ENCODE results near the gene HPSE2.

DNA sequence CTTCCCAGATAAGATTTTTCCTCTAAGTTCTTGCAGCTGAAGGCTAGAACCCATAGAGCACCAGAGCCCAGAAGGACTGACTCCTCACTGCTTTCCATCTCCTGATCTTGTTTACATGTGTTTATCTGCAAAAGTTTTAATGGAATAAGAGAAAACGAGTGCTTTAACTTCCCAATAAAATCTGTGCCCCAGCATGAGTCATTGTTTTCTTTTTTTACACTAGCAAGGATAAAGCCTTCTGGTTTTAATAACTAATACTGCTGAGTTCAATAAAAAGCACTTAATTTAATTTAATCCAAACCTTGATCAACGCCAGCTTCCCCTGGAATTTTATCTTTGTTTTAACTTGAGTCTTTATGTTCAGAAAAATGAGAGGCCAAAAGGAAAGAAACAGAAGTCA is 227.6 kb downstream of the HPSE2 start:
- TF ChIP-seq TCF12 (IDR thresholded peaks at IDR 0.05; ENCODE audit: low read depth): no peak
- no peak for TF ChIP-seq NFIC (IDR thresholded peaks at IDR 0.05)
- no peak for TF ChIP-seq USF1 (IDR thresholded peaks at IDR 0.05)
- no peak for TF ChIP-seq EP300 (IDR thresholded peaks at IDR 0.05; ENCODE audit: borderline replicate concordance)
- TF ChIP-seq, protein P1, sequence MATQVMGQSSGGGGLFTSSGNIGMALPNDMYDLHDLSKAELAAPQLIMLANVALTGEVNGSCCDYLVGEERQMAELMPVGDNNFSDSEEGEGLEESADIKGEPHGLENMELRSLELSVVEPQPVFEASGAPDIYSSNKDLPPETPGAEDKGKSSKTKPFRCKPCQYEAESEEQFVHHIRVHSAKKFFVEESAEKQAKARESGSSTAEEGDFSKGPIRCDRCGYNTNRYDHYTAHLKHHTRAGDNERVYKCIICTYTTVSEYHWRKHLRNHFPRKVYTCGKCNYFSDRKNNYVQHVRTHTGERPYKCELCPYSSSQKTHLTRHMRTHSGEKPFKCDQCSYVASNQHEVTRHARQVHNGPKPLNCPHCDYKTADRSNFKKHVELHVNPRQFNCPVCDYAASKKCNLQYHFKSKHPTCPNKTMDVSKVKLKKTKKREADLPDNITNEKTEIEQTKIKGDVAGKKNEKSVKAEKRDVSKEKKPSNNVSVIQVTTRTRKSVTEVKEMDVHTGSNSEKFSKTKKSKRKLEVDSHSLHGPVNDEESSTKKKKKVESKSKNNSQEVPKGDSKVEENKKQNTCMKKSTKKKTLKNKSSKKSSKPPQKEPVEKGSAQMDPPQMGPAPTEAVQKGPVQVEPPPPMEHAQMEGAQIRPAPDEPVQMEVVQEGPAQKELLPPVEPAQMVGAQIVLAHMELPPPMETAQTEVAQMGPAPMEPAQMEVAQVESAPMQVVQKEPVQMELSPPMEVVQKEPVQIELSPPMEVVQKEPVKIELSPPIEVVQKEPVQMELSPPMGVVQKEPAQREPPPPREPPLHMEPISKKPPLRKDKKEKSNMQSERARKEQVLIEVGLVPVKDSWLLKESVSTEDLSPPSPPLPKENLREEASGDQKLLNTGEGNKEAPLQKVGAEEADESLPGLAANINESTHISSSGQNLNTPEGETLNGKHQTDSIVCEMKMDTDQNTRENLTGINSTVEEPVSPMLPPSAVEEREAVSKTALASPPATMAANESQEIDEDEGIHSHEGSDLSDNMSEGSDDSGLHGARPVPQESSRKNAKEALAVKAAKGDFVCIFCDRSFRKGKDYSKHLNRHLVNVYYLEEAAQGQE (IDR thresholded peaks at IDR 0.05; ENCODE audit: low read depth): no peak
- no peak for TF ChIP-seq FOXM1 (IDR thresholded peaks at IDR 0.05; ENCODE audit: borderline replicate concordance, low read depth)
- TF ChIP-seq TAF1 (IDR thresholded peaks at IDR 0.05; ENCODE audit: low read depth): no peak
- TF ChIP-seq MAX (IDR thresholded peaks at IDR 0.05): no peak
- no peak for TF ChIP-seq RAD21 (IDR thresholded peaks at IDR 0.05; ENCODE audit: low read depth)
- no peak for TF ChIP-seq CREB1 (IDR thresholded peaks at IDR 0.05; ENCODE audit: low read depth)
- no peak for TF ChIP-seq EGR1 (IDR thresholded peaks at IDR 0.05)
